Lower leg skin (tissue), 3 donors: Measurements from ENCODE around the gene PFDN2.

ENCODE experiments used
- CTCF ChIP-seq, 3 donors: fragments of 450-650 bp; IDR thresholded peaks; one replicate each; pipeline ENCODE4 v1.5.1; 2016; ENCODE audit warnings: antibody characterized with exemption in 3 of 3, mild to moderate bottlenecking in 3 of 3, moderate library complexity in 2 of 3
- POLR2A ChIP-seq, 2 donors: fragments of 450-650 bp; IDR thresholded peaks; one replicate each; pipeline ENCODE4 v1.6.1; 2016 to 2017; ENCODE audit warnings: antibody characterized with exemption in 2 of 2, mild to moderate bottlenecking in 1 of 2, moderate library complexity in 1 of 2

DNA sequence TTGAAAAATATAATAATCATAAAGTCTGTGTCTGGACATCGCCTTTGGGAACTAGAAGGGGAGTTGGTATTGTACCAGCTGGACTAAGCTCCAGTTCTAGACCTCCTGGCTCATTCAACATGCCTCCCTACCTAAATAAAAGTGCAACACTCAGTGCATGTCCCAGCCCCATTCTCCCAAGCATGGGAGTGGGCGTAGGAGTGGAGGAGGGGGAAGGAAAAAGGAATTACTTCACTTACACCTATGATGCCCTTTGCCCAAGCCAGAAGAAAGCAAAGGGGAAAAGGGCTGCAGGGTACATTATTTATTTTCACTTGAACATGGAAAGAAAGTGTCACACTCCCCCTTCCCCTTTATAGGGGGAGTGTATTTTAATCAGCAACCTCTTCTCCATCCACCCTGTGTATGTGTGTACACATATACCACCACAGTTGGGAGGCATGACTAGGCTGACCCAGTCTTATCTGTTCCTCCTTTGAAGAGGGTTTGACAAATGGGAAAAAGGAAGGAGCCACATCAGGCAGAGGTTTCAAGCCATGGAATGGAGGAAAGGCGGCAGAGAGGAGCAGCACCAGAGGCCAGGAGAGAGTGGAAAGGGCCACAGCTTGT is 3.3 kb upstream of the PFDN2 start:
- TF ChIP-seq POLR2A (IDR thresholded peaks at IDR 0.05): no peak
- TF ChIP-seq CTCF (IDR thresholded peaks at IDR 0.05): no peak
